HG02623 (cell line): Measurements from ENCODE around the gene MORN4.
"Not testable (repeated sequence)": the region's sequence is repeated elsewhere in the genome, so short reads cannot be mapped to it uniquely, and the experiment has no call there.

Experiments
- ATAC-seq: cut with Tn5 transposase; IDR thresholded peaks from one replicate; pipeline ENCODE4 v1.9.1; 2021; ENCODE audit warnings: moderate library complexity; ENCODE audit not compliant: unreplicated experiment

MORN4 gene

GRCh38 chr10:97632949-97633884 lies at the start of gene MORN4:
MORN4 (minus strand) TSS chr10:97633500; CDS start chr10:97619653, 13,847 bp downstream.
- ATAC-seq = peak; percentile 99

- no peak for ATAC-seq
Observed at GRCh38 chr10:97682042-97682441, 48.7 kb upstream of the MORN4 start.

GRCh38 chr10:97679594-97679993 lies 46.3 kb upstream of the MORN4 start:
- no peak for ATAC-seq

- peak; percentile 74 for ATAC-seq
Observed at GRCh38 chr10:97676770-97677581, 43.7 kb upstream of the MORN4 start.

GRCh38 chr10:97675222-97675621 lies 41.9 kb upstream of the MORN4 start:
- no peak for ATAC-seq

- ATAC-seq = no peak
Observed at GRCh38 chr10:97673736-97674525, 40.6 kb upstream of the MORN4 start.

- no peak for ATAC-seq
Observed at GRCh38 chr10:97669571-97669970, 36.3 kb upstream of the MORN4 start.

- ATAC-seq = no peak
Observed at GRCh38 chr10:97667463-97667862, 34.2 kb upstream of the MORN4 start.

- ATAC-seq = no peak
Observed at GRCh38 chr10:97666992-97667391, 33.7 kb upstream of the MORN4 start.

GRCh38 chr10:97664282-97664850 lies 31.1 kb upstream of the MORN4 start:
- no peak for ATAC-seq

GRCh38 chr10:97659589-97659988 lies 26.3 kb upstream of the MORN4 start:
- no peak for ATAC-seq

- ATAC-seq = no peak
Observed at GRCh38 chr10:97656777-97657176, 23.5 kb upstream of the MORN4 start.

- ATAC-seq = no peak
Observed at GRCh38 chr10:97651773-97652172, 18.5 kb upstream of the MORN4 start.

- ATAC-seq = no peak
Observed at GRCh38 chr10:97650726-97651125, 17.4 kb upstream of the MORN4 start.

- not testable (repeated sequence) for ATAC-seq
Observed at GRCh38 chr10:97649405-97649750, 16.1 kb upstream of the MORN4 start.

GRCh38 chr10:97648562-97649404 lies 15.5 kb upstream of the MORN4 start:
- peak; percentile 85 for ATAC-seq

GRCh38 chr10:97647556-97647955 lies 14.3 kb upstream of the MORN4 start:
- no peak for ATAC-seq

GRCh38 chr10:97644936-97645335 lies 11.6 kb upstream of the MORN4 start:
- ATAC-seq = no peak

- ATAC-seq = no peak
Observed at GRCh38 chr10:97643441-97643985, 10.2 kb upstream of the MORN4 start.
